ENCODE measurements around the gene CCDC102B.
"Not testable (repeated sequence)": the region's sequence is repeated elsewhere in the genome, so short reads cannot be mapped to it uniquely, and the experiment has no call there.

Gene CCDC102B

GRCh38 chr18:68830256-68831045, 32.6 kb downstream of the CCDC102B start:
- no peak for DNase-seq

- DNase-seq: no peak
These were observed 35.9 kb downstream of the CCDC102B start for GRCh38 chr18:68833756-68834155.

- peak; percentile 62 for DNase-seq
These were observed 40.0 kb downstream of the CCDC102B start for GRCh38 chr18:68837665-68838451.

- peak; percentile 26 for DNase-seq
These were observed 41.8 kb downstream of the CCDC102B start for GRCh38 chr18:68839701-68840100.

GRCh38 chr18:68840554-68841263, 42.8 kb downstream of the CCDC102B start:
- peak; percentile 94 for DNase-seq

GRCh38 chr18:68841301-68841700, 43.4 kb downstream of the CCDC102B start:
- DNase-seq: no peak

- DNase-seq: no peak
These were observed 45.1 kb downstream of the CCDC102B start for GRCh38 chr18:68842951-68843350.

- no peak for DNase-seq
These were observed 45.7 kb downstream of the CCDC102B start for GRCh38 chr18:68843473-68844089.

GRCh38 chr18:68847219-68847837, 49.4 kb downstream of the CCDC102B start:
- DNase-seq: peak; percentile 24

GRCh38 chr18:68848242-68848641, 50.4 kb downstream of the CCDC102B start:
- no peak for DNase-seq

- no peak for DNase-seq
These were observed 57.0 kb downstream of the CCDC102B start for GRCh38 chr18:68854786-68855391.

GRCh38 chr18:68855491-68855890, 57.6 kb downstream of the CCDC102B start:
- DNase-seq: no peak

GRCh38 chr18:68861365-68861764, 63.5 kb downstream of the CCDC102B start:
- no peak for DNase-seq

GRCh38 chr18:68865021-68865420, 67.1 kb downstream of the CCDC102B start:
- no peak for DNase-seq

- DNase-seq: no peak
These were observed 67.6 kb downstream of the CCDC102B start for GRCh38 chr18:68865503-68865902.

GRCh38 chr18:68873003-68873402, 75.1 kb downstream of the CCDC102B start:
- DNase-seq: no peak

GRCh38 chr18:68874361-68874760, 76.5 kb downstream of the CCDC102B start:
- peak; percentile 0 for DNase-seq

- not testable (repeated sequence) for DNase-seq
These were observed 82.1 kb downstream of the CCDC102B start for GRCh38 chr18:68879947-68880346.

- no peak for DNase-seq
These were observed 89.5 kb downstream of the CCDC102B start for GRCh38 chr18:68887410-68887809.

- DNase-seq: no peak
These were observed 95.5 kb downstream of the CCDC102B start for GRCh38 chr18:68893354-68893753.

- DNase-seq: no peak
These were observed 99.4 kb downstream of the CCDC102B start for GRCh38 chr18:68897286-68897685.

- no peak for DNase-seq
These were observed 111.7 kb downstream of the CCDC102B start for GRCh38 chr18:68909579-68909978.

Measured in fibroblast of skin of right biceps (primary cell).